Neural progenitor cell (in vitro differentiated cells): ENCODE data around the gene MINDY4. TPM values are rescaled to one million over a fixed set of nuclear protein-coding genes. Genes with fewer than 3 reads are reported as not detected.

Experiments
- DNase-seq: peaks from one replicate; pipeline ENCODE4 v3.0.0-alpha.2; 2016; ENCODE audit warnings: low spot score
- H2AFZ ChIP-seq: fragments of 200-600 bp; sonication (generic); replicated peaks from 2 replicates; pipeline ENCODE4 v1.6.1; 2016; ENCODE audit warnings: antibody characterized with exemption
- H3F3A ChIP-seq: fragments of 200-600 bp; sonication (generic); 2 replicates; pipeline ENCODE4 v1.6.1; 2016; ENCODE audit warnings: antibody characterized with exemption, low read depth
- H3K27ac ChIP-seq: fragments of 200-600 bp; sonication (generic); 2 replicates; pipeline ENCODE4 v1.5.1; 2016; ENCODE audit warnings: mild to moderate bottlenecking
- H3K27me3 ChIP-seq: fragments of 200-600 bp; sonication (generic); 2 replicates; pipeline ENCODE4 v1.6.1; 2016; ENCODE audit warnings: mild to moderate bottlenecking, moderate library complexity
- H3K36me3 ChIP-seq: fragments of 200-600 bp; sonication (generic); 2 replicates; pipeline ENCODE4 v1.5.1; 2016
- H3K4me1 ChIP-seq: fragments of 200-600 bp; sonication (generic); 2 replicates; pipeline ENCODE4 v1.6.1; 2016; ENCODE audit warnings: mixed run types
- H3K4me2 ChIP-seq: fragments of 200-600 bp; sonication (generic); 2 replicates; pipeline ENCODE4 v1.6.1; 2016
- H3K4me3 ChIP-seq: fragments of 200-600 bp; sonication (generic); 2 replicates; pipeline ENCODE4 v1.5.1; 2016
- H3K79me2 ChIP-seq: fragments of 200-600 bp; sonication (generic); 2 replicates; pipeline ENCODE4 v1.6.1; 2016; ENCODE audit warnings: low read depth
- H3K9ac ChIP-seq: fragments of 200-600 bp; sonication (generic); 2 replicates; pipeline ENCODE4 v1.6.1; 2016
- H3K9me3 ChIP-seq: fragments of 200-600 bp; sonication (generic); 2 replicates; pipeline ENCODE4 v1.5.1; 2016; ENCODE audit warnings: low read depth
- H4K20me1 ChIP-seq: fragments of 200-600 bp; sonication (generic); 2 replicates; pipeline ENCODE4 v1.6.1; 2016; ENCODE audit warnings: low read depth
- H3K27ac Mint-ChIP-seq: 3 replicates; pipeline ENCODE4 v1.8.0; 2021; ENCODE audit warnings: mixed read lengths
- H3K27me3 Mint-ChIP-seq: 2 replicates; pipeline ENCODE4 v1.8.0; 2022; ENCODE audit warnings: low read depth, mild to moderate bottlenecking, inconsistent platforms, moderate library complexity, mixed read lengths; ENCODE audit not compliant: insufficient read depth
- H3K36me3 Mint-ChIP-seq: 3 replicates; pipeline ENCODE4 v1.8.0; 2021; ENCODE audit warnings: mixed read lengths
- H3K4me1 Mint-ChIP-seq: 3 replicates; pipeline ENCODE4 v1.8.0; 2021; ENCODE audit warnings: mixed read lengths
- H3K4me3 Mint-ChIP-seq: 3 replicates; pipeline ENCODE4 v1.8.0; 2021; ENCODE audit warnings: mild to moderate bottlenecking, moderate library complexity, mixed read lengths
- H3K9me3 Mint-ChIP-seq: 3 replicates; pipeline ENCODE4 v1.8.0; 2020; ENCODE audit warnings: mixed read lengths
- CTCF ChIP-seq: fragments of 200-600 bp; sonication (generic); IDR thresholded peaks from 2 replicates; pipeline ENCODE4 v1.5.1; 2017; ENCODE audit warnings: antibody characterized with exemption, mild to moderate bottlenecking
- EZH2 ChIP-seq: fragments of 200-600 bp; sonication (generic); IDR thresholded peaks from 2 replicates; pipeline ENCODE4 v1.6.1; 2017; ENCODE audit warnings: antibody characterized with exemption, mild to moderate bottlenecking, moderate library complexity
- EZH2phosphoT487 ChIP-seq: fragments of 200-600 bp; sonication (generic); IDR thresholded peaks from 2 replicates; pipeline ENCODE4 v1.6.1; 2017; ENCODE audit warnings: antibody characterized with exemption
- total RNA-seq: library from RNA; depleted of rRNA; stranded (reverse); fragments of >200 nt; gene quantifications from 2 replicates; pipeline ENCODE4 v1.2.3, GENCODE V29; 2015; ENCODE audit warnings: low replicate concordance

The MINDY4 gene
- total RNA-seq, 1 donor from 2014 or later = 5.9 TPM

DNA sequence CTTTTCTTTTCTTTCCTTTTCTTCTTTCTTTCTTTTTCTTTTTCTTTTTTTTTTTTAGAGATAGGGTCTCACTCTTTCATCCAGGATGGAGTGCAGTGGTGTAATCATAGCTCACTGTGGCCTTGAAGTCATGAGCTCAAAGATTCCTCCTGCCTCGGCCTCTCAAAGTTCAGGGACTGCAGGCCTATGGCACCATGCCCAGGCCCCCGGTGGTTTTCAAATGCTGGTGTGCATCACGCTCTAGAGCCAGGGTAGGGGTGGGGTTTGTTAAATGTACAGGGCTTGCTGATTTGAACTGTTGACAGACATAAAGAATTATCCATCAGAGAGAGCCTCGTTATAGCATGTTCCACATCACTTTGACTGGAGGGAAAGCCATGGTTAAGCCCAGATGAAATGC, 5.8 kb downstream of the MINDY4 start:
- peaks cover 2% of the 10 kb centered on the region for H3K36me3 Mint-ChIP-seq
- no peaks in the 10 kb centered on the region for H3K27me3 Mint-ChIP-seq
- H3K4me3 Mint-ChIP-seq = no peak overlapping the region
- Histone ChIP-seq H3K4me2 (no peak overlapping the region), H3K79me2 (peaks cover 11% of the 10 kb centered on the region), H4K20me1 (no peaks in the 10 kb centered on the region), H3K9me3 (no peaks in the 10 kb centered on the region), H3K4me3 (no peak overlapping the region), H2AFZ (no peak overlapping the region), H3K9ac (no peak overlapping the region), H3F3A (no peaks in the 10 kb centered on the region), H3K27me3 (no peaks in the 10 kb centered on the region), H3K36me3 (no peaks in the 10 kb centered on the region), H3K4me1 (no peaks in the 10 kb centered on the region), H3K27ac (no peak overlapping the region)
- TF ChIP-seq EZH2 = no peak
- no peak for TF ChIP-seq CTCF
- TF ChIP-seq EZH2phosphoT487 = no peak
- DNase-seq = no peak
- peaks cover 6% of the 10 kb centered on the region for H3K4me1 Mint-ChIP-seq
- H3K9me3 Mint-ChIP-seq = no peaks in the 10 kb centered on the region
- H3K27ac Mint-ChIP-seq = no peak overlapping the region

DNA sequence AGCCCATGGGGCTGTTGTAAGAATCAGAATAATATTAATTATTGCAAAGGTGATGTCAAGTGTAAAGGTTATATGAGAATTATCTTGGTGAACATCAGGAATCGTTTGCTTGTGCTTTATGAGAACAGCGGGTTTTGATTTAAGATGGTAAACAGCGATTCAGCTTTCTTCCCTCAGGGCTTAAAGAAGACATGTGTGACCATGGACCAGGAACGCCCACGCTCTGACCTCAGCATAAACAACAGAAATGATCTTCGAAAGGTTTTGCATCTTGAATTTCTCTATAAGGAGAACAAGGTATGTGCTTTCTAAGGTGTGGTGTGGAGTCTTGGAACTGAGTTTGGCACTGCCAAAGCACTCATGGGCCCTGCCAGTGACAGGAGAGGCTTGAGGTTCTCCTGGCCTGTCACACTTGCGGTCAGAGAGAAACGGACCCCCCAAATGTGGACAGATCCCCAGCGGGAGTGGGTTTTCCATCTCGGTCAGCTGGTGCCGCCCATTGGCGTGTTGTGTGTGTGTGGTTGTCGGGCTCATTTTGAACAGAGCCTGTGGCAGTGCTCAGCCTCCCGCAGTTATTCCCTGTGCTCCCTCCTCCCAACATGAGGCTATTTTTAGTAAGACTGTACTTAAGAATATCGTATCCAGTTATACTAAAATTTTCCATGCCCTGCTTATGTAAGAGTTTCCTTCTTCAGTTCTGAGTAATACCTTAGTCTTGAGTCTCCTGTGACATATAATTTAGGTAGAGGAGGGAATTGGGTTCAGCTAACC, 7.2 kb downstream of the MINDY4 start:
- no peaks in the 10 kb centered on the region for H3K27me3 ChIP-seq
- no peak overlapping the region for H3K4me3 ChIP-seq
- no peaks in the 10 kb centered on the region for H3K4me1 ChIP-seq
- Mint-ChIP-seq H3K9me3 (no peaks in the 10 kb centered on the region), H3K27ac (no peak overlapping the region), H3K27me3 (no peaks in the 10 kb centered on the region), H3K36me3 (peaks cover 7% of the 10 kb centered on the region), H3K4me3 (no peak overlapping the region), H3K4me1 (no peaks in the 10 kb centered on the region)
- no peak overlapping the region for H2AFZ ChIP-seq
- H3K4me2 ChIP-seq = no peak overlapping the region
- TF ChIP-seq CTCF (no peak), EZH2phosphoT487 (no peak), EZH2 (no peak)
- H3F3A ChIP-seq = no peaks in the 10 kb centered on the region
- no peaks in the 10 kb centered on the region for H3K36me3 ChIP-seq
- H3K27ac ChIP-seq = no peak overlapping the region
- no peaks in the 10 kb centered on the region for H3K79me2 ChIP-seq
- H4K20me1 ChIP-seq = no peaks in the 10 kb centered on the region
- no peaks in the 10 kb centered on the region for H3K9me3 ChIP-seq
- no peak for DNase-seq
- no peak overlapping the region for H3K9ac ChIP-seq

DNA sequence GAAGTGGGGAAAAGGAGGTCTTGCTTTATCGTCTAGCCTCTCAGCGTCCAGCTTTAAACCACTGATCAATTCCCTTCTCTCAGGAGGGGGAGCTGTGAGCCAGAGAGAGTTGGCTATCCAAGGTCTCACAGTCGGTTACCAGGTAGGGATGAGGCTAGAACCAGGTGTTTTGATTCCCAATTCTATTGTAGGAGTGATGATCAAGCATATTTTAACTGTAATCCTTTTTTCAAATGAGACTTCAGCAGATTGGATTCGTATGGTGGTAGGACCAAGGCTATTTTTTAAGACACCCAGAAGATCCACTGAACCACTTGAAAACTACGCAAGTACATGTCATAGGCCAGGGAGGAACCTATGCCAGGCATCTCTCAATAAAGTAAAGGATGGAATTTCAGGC, 8.4 kb downstream of the MINDY4 start:
- Histone ChIP-seq H3K79me2 (no peaks in the 10 kb centered on the region), H3K9ac (no peak overlapping the region), H3K9me3 (no peaks in the 10 kb centered on the region), H3K4me2 (no peak overlapping the region), H2AFZ (no peak overlapping the region), H3K4me3 (no peak overlapping the region), H3K4me1 (no peaks in the 10 kb centered on the region), H3F3A (no peaks in the 10 kb centered on the region), H3K27me3 (no peaks in the 10 kb centered on the region), H4K20me1 (no peaks in the 10 kb centered on the region), H3K27ac (no peak overlapping the region), H3K36me3 (no peaks in the 10 kb centered on the region)
- Mint-ChIP-seq H3K27me3 (no peaks in the 10 kb centered on the region), H3K36me3 (peaks cover 10% of the 10 kb centered on the region), H3K27ac (no peak overlapping the region), H3K9me3 (no peaks in the 10 kb centered on the region), H3K4me3 (no peak overlapping the region), H3K4me1 (no peaks in the 10 kb centered on the region)
- DNase-seq = no peak
- TF ChIP-seq EZH2 (no peak), CTCF (no peak), EZH2phosphoT487 (no peak)
